GM18526 (cell line): Measurements from ENCODE around the gene SYNRG.

Experiments used
- POLR2A ChIP-seq: IDR thresholded peaks from 3 replicates; pipeline ENCODE4 v1.6.1; 2011; ENCODE audit not compliant: insufficient read length; ENCODE audit errors: extremely low read depth

SYNRG gene

DNA sequence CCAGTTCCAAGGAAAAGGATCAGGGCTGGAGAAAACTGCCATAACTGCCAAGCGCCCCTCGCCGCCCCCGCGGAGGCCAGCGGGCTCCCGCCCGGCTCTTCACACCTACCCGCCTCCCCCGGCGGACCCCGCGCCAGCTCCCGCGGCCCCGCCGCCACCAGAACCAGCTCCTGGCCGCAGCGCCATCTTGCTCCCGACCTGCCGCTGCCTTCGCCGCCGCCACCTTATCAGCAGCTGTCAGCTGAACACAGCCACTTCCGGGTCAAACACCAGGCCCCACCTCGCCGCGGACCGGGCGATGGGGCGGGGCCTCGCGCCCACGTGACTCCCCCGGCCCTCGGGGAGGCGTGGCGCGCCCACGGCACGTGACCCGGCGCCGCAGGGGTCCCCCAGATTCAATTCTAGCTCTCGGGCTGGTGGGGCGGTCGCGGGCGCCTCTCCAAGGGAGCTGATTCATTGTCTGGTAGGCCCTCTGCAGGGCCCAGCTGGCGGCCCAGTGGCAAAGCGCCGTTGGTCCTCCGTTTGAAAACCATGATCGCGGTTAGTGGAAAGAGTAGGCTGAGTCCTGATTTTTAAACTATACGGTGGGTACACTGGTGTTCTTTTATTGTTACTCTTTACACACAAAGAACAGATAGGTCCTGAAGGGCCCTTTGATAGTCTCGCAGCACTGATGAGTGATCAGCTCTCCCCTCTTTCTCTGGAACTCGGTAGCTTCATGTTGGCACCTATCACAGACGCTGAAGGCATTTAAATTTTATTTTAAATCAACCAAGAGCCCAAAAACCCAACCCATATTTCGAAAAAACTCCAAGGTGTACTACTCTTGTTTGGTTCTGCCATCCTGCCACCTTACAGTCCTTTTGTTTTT is at the start of gene SYNRG:
Gene SYNRG (minus strand): TSS at position 249 of the 871 bp plus-strand sequence. CDS start 63 bp downstream, at position 186.
- TF ChIP-seq POLR2A, result peak; percentile 89

DNA sequence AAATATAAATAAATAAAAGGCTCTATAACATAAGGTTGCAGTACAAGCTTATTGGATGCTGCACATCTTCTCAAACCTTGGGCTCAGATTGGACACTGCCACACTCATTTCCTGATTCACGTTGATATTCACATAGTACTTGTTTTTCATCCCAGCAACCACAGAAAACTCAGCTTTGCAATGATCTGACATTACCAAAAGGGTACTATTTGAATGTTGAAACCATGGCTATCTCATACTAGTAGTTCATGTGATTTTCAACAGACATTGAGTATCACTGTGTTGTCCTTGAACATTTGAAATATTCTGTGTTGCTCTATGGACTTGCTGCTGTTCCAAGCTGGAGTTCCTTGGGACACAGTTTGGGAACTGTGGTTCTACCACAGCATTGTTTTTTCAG is 48.0 kb upstream of the SYNRG start:
- no peak for TF ChIP-seq POLR2A

GRCh38 chr17:37651849-37652248 is 42.6 kb upstream of the SYNRG start:
- no peak for TF ChIP-seq POLR2A

DNA sequence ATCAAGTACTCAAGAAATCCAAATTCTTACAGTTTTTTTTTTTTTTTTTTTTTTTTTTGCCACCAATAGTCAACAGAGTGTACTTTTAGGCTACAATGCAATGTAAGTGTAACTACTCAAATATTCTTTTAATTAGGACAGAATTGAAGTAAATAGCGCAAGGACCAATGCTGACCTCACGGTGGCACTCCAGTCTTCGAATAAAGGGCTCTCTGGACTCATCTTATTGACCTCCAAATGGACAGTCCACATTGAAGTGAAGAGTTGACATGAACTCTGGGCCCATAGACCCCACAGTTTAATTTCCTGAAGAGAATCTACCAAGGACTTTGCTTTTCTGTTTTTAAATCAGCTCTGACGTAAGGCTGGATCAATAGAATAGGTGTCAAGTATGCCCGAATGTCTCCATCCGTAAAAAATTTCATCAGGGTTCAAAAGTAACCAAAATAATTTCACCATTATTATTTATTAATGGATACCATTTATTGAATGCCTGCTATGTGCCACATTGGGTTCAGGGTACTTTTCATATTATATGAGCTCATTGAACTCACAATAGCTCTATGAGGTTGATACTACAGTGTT is 41.3 kb upstream of the SYNRG start:
- no peak for TF ChIP-seq POLR2A

DNA sequence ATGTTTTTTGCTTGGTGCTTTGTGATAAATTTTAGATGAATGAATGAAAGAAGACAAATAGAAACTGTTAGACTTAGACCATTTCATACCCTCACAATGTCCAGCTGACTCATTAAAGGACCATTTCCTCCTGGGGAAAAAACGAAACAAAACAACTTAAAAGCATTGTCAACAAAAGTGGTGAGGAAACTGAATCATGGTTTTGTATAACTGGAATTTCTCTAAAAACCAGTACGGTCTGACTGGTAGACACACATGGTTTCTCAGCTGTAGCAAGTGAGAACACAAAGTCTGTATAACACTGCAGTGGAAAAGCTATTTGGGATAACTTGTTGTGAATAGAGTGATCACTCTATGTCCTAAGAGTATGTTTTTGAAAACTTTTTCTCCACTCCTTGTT is 39.3 kb upstream of the SYNRG start:
- no peak for TF ChIP-seq POLR2A

DNA sequence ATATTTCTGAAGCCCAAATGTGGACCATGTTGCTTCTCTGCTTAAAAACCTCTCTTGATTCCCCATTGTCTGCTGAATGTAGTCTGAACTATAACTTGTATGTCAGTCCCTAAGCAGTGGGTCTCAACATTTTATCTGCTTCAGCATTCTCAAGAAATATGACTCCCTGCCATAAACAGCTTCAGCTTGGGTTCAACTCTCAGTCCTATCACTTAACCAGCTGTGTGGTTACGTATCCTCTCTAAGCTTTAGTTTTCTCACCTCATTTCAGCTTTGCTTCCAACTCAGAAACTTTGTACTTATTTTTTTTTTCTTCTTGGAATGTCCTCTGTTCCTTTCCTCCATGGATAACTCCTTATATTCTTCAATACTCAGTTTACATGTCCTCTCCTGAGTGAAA is 38.6 kb upstream of the SYNRG start:
- TF ChIP-seq POLR2A, result no peak

- TF ChIP-seq POLR2A, result no peak
These were observed 34.7 kb upstream of the SYNRG start for GRCh38 chr17:37643869-37644268.

- TF ChIP-seq POLR2A, result peak; percentile 83
These were observed 34.0 kb upstream of the SYNRG start, which contains the start of gene DDX52 for GRCh38 chr17:37643118-37643766. TSS of gene DDX52 (minus strand) at chr17:37643446. CDS start at chr17:37643420, 26 bp downstream.

DNA sequence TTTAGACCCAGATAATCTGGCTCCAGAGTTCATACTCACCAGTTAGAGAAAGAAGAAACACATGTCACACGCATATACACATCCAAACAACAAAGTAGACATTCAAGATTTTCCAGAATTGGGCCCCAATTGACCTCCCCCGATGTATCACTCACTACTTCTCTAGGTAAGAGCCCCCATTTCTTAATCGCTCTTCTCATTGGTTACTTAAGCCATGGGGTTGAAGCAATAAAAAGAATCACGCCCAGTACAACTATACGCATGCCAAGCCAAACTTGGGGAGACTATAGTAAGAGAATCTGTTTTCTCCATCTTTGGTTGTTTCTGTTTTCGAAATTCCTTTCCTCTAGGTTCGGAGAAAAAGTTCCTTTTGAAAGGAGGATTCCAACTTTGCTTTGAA is 33.5 kb upstream of the SYNRG start:
- TF ChIP-seq POLR2A, result no peak

DNA sequence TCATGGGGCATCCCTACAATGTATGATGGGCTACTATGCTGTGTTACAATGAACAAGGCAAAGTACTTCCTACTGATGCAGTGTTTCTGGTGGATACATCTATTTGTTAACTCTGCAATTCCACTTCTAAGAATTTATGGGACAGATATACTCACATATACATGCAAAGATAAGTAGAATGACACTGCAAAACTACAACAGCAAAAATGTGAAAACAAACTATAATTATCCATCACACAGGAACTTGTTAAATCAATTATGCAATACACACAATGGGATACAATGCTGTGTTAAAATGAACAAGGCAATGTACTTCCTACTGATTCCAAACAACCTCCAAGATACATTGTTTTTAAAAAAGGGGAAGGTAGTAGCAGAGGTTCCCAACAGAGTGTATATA is 30.8 kb upstream of the SYNRG start:
- no peak for TF ChIP-seq POLR2A

DNA sequence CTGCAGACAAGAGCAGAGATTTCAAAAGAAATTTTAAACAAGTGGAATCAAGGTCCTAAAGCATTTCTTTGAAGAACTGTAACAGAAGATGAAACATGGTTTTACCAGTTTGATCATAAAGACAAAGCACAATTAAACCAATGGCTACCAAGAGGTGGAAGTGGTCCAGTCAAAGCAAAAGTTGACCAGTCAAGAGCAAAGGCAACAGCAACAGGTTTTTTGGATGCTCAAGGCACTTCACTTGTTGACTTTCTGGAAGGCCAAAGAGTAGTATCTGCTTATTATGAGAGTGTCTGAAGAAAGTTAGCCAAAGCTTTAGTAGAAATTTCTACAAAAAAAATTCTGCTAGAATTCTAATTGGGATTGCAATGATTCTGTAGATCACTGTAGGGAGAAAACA is 28.7 kb upstream of the SYNRG start:
- TF ChIP-seq POLR2A, result no peak

DNA sequence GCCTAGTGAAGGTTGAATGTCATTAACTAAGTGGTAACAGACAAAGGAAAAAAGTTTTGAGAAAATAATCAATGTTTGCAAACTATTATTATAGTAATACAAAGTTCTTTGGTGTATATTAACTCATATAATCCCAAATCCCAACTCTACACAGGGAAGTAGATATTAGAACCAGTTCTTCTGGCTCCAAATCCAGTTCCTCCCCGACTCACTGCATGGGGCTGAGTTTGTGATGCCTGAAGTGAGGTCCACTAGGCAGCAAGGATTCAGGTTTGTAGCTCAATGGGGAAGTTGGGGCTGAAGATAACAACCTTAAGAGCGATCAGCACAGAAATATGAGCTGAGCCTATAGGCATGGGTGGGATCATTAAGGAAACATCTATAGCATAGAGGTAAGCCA is 5.6 kb upstream of the SYNRG start:
- no peak for TF ChIP-seq POLR2A

GRCh38 chr17:37614391-37614790 is 5.2 kb upstream of the SYNRG start:
- TF ChIP-seq POLR2A, result no peak

- TF ChIP-seq POLR2A, result no peak
These were observed 1.8 kb upstream of the SYNRG start for GRCh38 chr17:37610971-37611370.

DNA sequence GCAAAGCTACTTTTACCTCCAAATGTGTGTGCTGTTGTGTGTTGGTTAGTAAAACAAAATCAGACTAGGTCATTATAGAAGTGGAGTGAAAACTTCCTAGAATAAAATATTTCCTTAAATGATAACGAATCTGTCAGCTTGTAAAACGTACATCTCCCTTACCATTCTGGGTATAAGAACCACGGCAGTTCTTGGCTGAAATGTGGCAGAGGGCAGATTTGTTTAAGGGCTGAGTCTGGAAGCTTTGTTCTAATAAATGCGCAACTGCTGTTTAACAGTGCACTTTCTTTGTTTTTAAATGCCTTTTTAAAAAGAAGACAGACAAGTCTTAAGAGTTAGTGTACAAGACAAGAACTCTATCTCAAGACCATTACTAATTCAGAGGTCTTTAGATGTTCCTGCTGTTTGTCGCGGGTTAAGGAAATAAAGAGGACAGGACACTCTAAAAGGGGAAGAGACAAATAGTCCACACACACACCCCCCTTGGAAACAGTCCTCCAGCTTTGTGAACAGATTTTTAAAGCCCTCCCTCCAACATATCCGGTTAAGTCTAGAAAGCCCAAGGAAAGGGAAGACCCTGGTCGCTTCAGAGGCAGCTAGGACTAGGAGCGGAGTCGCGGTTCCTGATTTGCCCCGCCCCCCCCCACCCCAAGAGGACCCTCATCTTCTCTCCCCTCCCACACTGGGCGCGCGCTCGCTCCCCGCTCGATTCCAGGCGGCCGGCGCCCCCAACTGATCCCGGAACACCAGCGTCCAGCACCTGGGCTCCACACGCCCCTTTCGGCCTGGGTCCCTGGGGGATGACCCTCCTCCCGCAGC is 658 bp downstream of the SYNRG start:
- no peak for TF ChIP-seq POLR2A

GRCh38 chr17:37607637-37608331 is 1.4 kb downstream of the SYNRG start:
- no peak for TF ChIP-seq POLR2A
